Stimulated activated CD8-positive, alpha-beta memory T cell treated with anti-CD3 and anti-CD28 coated beads, Interleukin-15, amount 100 ng/mL, for 24 hours (primary cell): Measurements from ENCODE around the gene ENDOD1.

Experiments used
- DNase-seq: peaks from one replicate; pipeline ENCODE4 v3.0.0-alpha.2; 2020; ENCODE audit warnings: low read depth

Gene ENDOD1

GRCh38 chr11:95170294-95170693, 80.6 kb downstream of the ENDOD1 start:
- DNase-seq, result no peak

DNA sequence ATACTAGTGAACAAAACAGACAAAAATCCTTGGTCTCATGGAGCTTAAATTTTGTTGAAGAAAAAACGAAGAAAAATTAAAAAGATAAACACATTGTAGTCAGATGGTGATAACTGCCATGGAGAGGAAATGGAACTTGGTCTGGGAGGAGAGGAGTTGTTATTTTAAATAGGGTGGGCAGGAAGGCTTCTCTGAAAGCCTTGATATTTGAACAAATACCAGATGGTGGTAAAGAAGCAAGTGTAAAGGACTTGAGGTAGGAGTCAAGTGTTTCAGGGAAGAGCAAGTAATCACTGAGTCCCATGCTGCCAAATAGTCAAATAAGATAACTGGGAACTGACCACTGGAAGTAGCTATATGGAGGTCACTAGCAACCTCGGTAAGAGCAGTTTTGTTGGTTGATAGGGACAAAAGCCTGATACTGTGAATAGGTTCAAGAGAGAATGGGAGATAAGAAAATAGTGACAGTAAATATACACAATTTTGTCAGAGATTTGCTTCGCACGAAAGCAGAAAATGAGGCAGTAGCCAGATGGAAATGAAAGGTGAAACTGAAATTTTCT, 86.3 kb downstream of the ENDOD1 start:
- DNase-seq, result no peak
